Iris pigment epithelial cell (primary cell): ENCODE data around the gene PLA2G2E.

ENCODE experiments used
- DNase-seq: peaks from one replicate; pipeline ENCODE4 v3.0.0-alpha.2; 2011; ENCODE audit warnings: low read depth

The PLA2G2E gene

GRCh38 chr1:19923137-19923952 lies at the start of gene PLA2G2E:
Gene PLA2G2E, minus strand, starts transcription at chr1:19923617. Its CDS starts 58 bp downstream, at chr1:19923559.
- DNase-seq: no peak

- no peak for DNase-seq
Measured at GRCh38 chr1:19971664-19972063, 48.2 kb upstream of the PLA2G2E start.

GRCh38 chr1:19969898-19970660 lies 46.7 kb upstream of the PLA2G2E start:
- peak; percentile 6 for DNase-seq

GRCh38 chr1:19967808-19968207 lies 44.4 kb upstream of the PLA2G2E start:
- no peak for DNase-seq

GRCh38 chr1:19964542-19964941 lies 41.1 kb upstream of the PLA2G2E start:
- no peak for DNase-seq

GRCh38 chr1:19963636-19964035 lies 40.2 kb upstream of the PLA2G2E start:
- DNase-seq: no peak

GRCh38 chr1:19960591-19960990 lies 37.2 kb upstream of the PLA2G2E start:
- no peak for DNase-seq

GRCh38 chr1:19957779-19958178 lies 34.4 kb upstream of the PLA2G2E start:
- no peak for DNase-seq

- no peak for DNase-seq
Measured at GRCh38 chr1:19955534-19956170, 32.2 kb upstream of the PLA2G2E start.

GRCh38 chr1:19954059-19954458 lies 30.6 kb upstream of the PLA2G2E start:
- no peak for DNase-seq

- DNase-seq: peak; percentile 84
Measured at GRCh38 chr1:19949016-19949415, 25.6 kb upstream of the PLA2G2E start.

GRCh38 chr1:19946971-19947370 lies 23.6 kb upstream of the PLA2G2E start:
- DNase-seq: no peak

GRCh38 chr1:19946331-19946751 lies 22.9 kb upstream of the PLA2G2E start:
- no peak for DNase-seq

GRCh38 chr1:19945914-19946313 lies 22.5 kb upstream of the PLA2G2E start:
- DNase-seq: no peak

- DNase-seq: no peak
Measured at GRCh38 chr1:19942657-19943056, 19.2 kb upstream of the PLA2G2E start.

- no peak for DNase-seq
Measured at GRCh38 chr1:19942088-19942487, 18.7 kb upstream of the PLA2G2E start.

GRCh38 chr1:19941206-19941568 lies 17.8 kb upstream of the PLA2G2E start:
- no peak for DNase-seq

- DNase-seq: no peak
Measured at GRCh38 chr1:19940486-19941205, 17.2 kb upstream of the PLA2G2E start.

GRCh38 chr1:19938472-19938871 lies 15.1 kb upstream of the PLA2G2E start:
- peak; percentile 14 for DNase-seq

GRCh38 chr1:19936061-19936750 lies 12.8 kb upstream of the PLA2G2E start:
- no peak for DNase-seq

- no peak for DNase-seq
Measured at GRCh38 chr1:19934336-19934735, 10.9 kb upstream of the PLA2G2E start.

GRCh38 chr1:19932866-19933265 lies 9.4 kb upstream of the PLA2G2E start:
- no peak for DNase-seq
